Esophagus squamous epithelium (tissue), 4 donors: ENCODE measurements around the gene DNAAF5.

Experiments
- CTCF ChIP-seq, 6 experiments: fragments of 450-650 bp in 4 of 6; fragments of 200-600 bp in 2 of 6; sonication (generic) in 2 of 6; IDR thresholded peaks; one replicate each; pipeline ENCODE4 v1.5.1; 2016 to 2019; ENCODE audit warnings: antibody characterized with exemption in 6 of 6, mild to moderate bottlenecking in 4 of 6, moderate library complexity in 4 of 6
- POLR2A ChIP-seq, 4 donors: fragments of 450-650 bp; IDR thresholded peaks; one replicate each; pipeline ENCODE4 v1.6.1; 2017; ENCODE audit warnings: antibody characterized with exemption in 4 of 4, mild to moderate bottlenecking in 4 of 4, moderate library complexity in 3 of 4

GRCh38 chr7:729140-730000 is 2.9 kb downstream of the DNAAF5 start:
- TF ChIP-seq CTCF (IDR thresholded peaks at IDR 0.05) (no peak), POLR2A (IDR thresholded peaks at IDR 0.05) (no peak)
